ENCODE data around the gene CPTP.

DNA sequence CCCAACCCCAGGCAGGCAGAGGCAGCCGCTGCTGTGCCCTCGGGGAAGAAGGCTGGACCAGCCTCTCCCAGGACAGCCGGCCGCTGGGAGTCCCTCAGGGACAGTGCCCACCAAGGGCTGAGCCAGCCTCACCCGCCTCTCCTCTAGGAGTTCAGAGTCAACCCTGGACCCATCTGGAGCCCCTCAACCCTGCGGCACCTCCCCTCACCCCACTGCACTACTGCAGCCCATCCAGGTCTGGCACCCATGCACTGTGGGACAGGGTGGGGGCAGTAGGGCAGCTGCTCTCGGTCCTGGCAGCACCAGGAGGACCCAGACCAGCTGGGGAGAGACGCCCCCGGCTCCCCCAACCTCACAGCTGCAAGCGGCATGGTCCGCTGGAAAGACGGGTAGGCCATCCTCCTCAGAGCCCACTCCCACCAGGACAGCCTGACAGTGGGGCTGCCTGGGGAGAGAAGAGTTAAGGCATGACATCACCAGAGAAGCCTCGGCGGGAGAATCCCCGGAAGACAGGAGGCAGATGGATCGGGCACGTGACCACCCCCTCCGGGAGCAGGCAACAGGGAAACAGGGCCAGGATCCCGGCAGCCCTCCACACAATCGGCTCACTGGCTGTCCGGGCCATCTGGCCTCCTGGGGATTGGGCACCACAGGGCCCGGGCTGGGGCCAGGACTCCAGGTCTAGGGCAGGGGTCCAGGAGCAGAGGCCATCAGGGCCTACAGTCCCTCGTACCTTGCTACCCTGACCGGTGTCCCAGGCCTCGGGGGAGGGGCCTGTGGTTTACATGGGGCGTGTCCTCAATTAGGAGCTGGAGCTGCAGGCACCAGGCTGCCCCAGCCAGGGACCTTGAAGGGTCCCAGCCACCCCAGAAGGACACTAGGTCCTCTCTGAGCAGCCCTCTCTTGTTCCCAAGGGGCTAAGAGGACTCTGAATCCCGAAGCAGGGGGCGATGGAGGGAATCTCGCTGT, 20.0 kb upstream of the CPTP start:
- TF ChIP-seq TAF1 (IDR thresholded peaks at IDR 0.05; ENCODE audit: borderline replicate concordance, low read depth, low read length) = no peak
- TF ChIP-seq POLR2AphosphoS5 (IDR thresholded peaks at IDR 0.05; ENCODE audit: low read depth, low read length) = no peak
- TF ChIP-seq POLR2A (IDR thresholded peaks at IDR 0.05; ENCODE audit: low read depth, low read length) = no peak

Measured in GM12892 (cell line).